GM23248 (cell line): ENCODE data around the gene SLC1A3. TPM values are rescaled to one million over a fixed set of nuclear protein-coding genes. Genes with fewer than 3 reads are reported as not detected.
"Not testable (repeated sequence)": the region's sequence is repeated elsewhere in the genome, so short reads cannot be mapped to it uniquely, and the experiment has no call there.

ENCODE experiments used
- DNase-seq: peaks from one replicate; pipeline ENCODE4 v3.0.0-alpha.2; 2015
- H2AFZ ChIP-seq: fragments of 200-600 bp; sonication (generic); 2 replicates; pipeline ENCODE4 v1.6.1; 2016; ENCODE audit warnings: antibody characterized with exemption
- H3F3A ChIP-seq: fragments of 200-600 bp; sonication (generic); 2 replicates; pipeline ENCODE4 v1.6.1; 2016; ENCODE audit warnings: mild to moderate bottlenecking, antibody characterized with exemption, mixed run types; ENCODE audit not compliant: insufficient read depth
- H3K27ac ChIP-seq: fragments of 200-600 bp; sonication (generic); 2 replicates; pipeline ENCODE4 v1.5.1; 2016; ENCODE audit warnings: mild to moderate bottlenecking
- H3K27me3 ChIP-seq: fragments of 200-600 bp; sonication (generic); replicated peaks from 2 replicates; pipeline ENCODE4 v1.6.1; 2016; ENCODE audit warnings: mild to moderate bottlenecking; ENCODE audit not compliant: insufficient read depth
- H3K36me3 ChIP-seq: fragments of 200-600 bp; sonication (generic); 2 replicates; pipeline ENCODE4 v1.6.1; 2016; ENCODE audit warnings: low read depth, mild to moderate bottlenecking
- H3K4me1 ChIP-seq: fragments of 200-600 bp; sonication (generic); 2 replicates; pipeline ENCODE4 v1.6.1; 2016; ENCODE audit warnings: mild to moderate bottlenecking; ENCODE audit not compliant: insufficient read depth
- H3K4me2 ChIP-seq: fragments of 200-600 bp; sonication (generic); one replicate; pipeline ENCODE4 v1.6.1; 2016; ENCODE audit warnings: mild to moderate bottlenecking; ENCODE audit not compliant: unreplicated experiment
- H3K4me3 ChIP-seq: fragments of 200-600 bp; sonication (generic); 2 replicates; pipeline ENCODE4 v1.5.1; 2016; ENCODE audit warnings: mild to moderate bottlenecking
- H3K79me2 ChIP-seq: fragments of 200-600 bp; sonication (generic); 2 replicates; pipeline ENCODE4 v1.6.1; 2016; ENCODE audit warnings: mild to moderate bottlenecking; ENCODE audit not compliant: insufficient read depth
- H3K9ac ChIP-seq: fragments of 200-600 bp; sonication (generic); 2 replicates; pipeline ENCODE4 v1.6.1; 2016; ENCODE audit warnings: mild to moderate bottlenecking
- H3K9me2 ChIP-seq: fragments of 200-600 bp; sonication (generic); 2 replicates; pipeline ENCODE4 v1.6.1; 2016; ENCODE audit warnings: mixed run types, mild to moderate bottlenecking, moderate library complexity; ENCODE audit not compliant: insufficient read depth
- H3K9me3 ChIP-seq: fragments of 200-600 bp; sonication (generic); one replicate; pipeline ENCODE4 v1.6.1; 2017; ENCODE audit warnings: low read depth
- H4K20me1 ChIP-seq: fragments of 200-600 bp; sonication (generic); 2 replicates; pipeline ENCODE4 v1.6.0; 2016; ENCODE audit not compliant: insufficient read depth
- EZH2 ChIP-seq: fragments of 200-600 bp; sonication (generic); IDR thresholded peaks from 2 replicates; pipeline ENCODE4 v1.6.1; 2018; ENCODE audit warnings: antibody characterized with exemption, mild to moderate bottlenecking; ENCODE audit not compliant: insufficient read depth, poor library complexity, severe bottlenecking
- EZH2phosphoT487 ChIP-seq: fragments of 200-600 bp; sonication (generic); IDR thresholded peaks from 2 replicates; pipeline ENCODE4 v1.6.1; 2018; ENCODE audit warnings: antibody characterized with exemption, moderate library complexity, mild to moderate bottlenecking, low read depth; ENCODE audit not compliant: insufficient read depth
- WGBS, 2 experiments: methylation state at CpG; one replicate each; pipeline ENCODE4 v1.1.6; 2015 to 2017; ENCODE audit warnings: low lambda C conversion rate in 2 of 2, low coverage in 1 of 2; ENCODE audit errors: missing lambda C conversion rate in 2 of 2; 5-methylcytosine and 5-hydroxymethylcytosine counted together
- in situ Hi-C: fragments of 300-500 bp; cut with MboI; formaldehyde crosslinking; loops from 2 replicates; pipeline ENCODE4 v1.15.0; 2020
- polyA plus RNA-seq: library from polyadenylated mRNA; unstranded; fragments of >200 nt; fragmentation: Nextera tagmentation; extraction: Ambion mirVana; gene quantifications from 2 replicates; pipeline ENCODE4 v1.2.1, GENCODE V29; 2016
- total RNA-seq: library from RNA; depleted of rRNA; stranded (reverse); fragments of >200 nt; shearing (Covaris generic); gene quantifications from 2 replicates; pipeline ENCODE4 v1.2.3, GENCODE V29; 2014

The SLC1A3 gene
- total and polyA plus RNA-seq, 2 experiments from 2014 or later, result 1.7 to 2.5 TPM

- H4K20me1 ChIP-seq, result no peaks in the 10 kb centered on the region
- H3K79me2 ChIP-seq, result no peaks in the 10 kb centered on the region
- no peaks in the 10 kb centered on the region for H3K9me2 ChIP-seq
- H2AFZ ChIP-seq, result no peak overlapping the region
- no peaks in the 10 kb centered on the region for H3K9me3 ChIP-seq
- no peak overlapping the region for H3K27ac ChIP-seq
- H3K4me3 ChIP-seq, result no peak overlapping the region
- DNase-seq, result no peak
- in situ Hi-C loops, result no loop called here
- no peak overlapping the region for H3K9ac ChIP-seq
- no peak overlapping the region for H3K4me2 ChIP-seq
- WGBS, 2 experiments, result 62 to 77% methylated on average over 2 of the region's 2 CpGs
- no peaks in the 10 kb centered on the region for H3K27me3 ChIP-seq
- peaks cover 21% of the 10 kb centered on the region for H3K4me1 ChIP-seq
- 0 out of 2 replicates have a peak, but pooled peaks cover 10% of the 10 kb centered on the region for H3F3A ChIP-seq
- TF ChIP-seq EZH2 (no peak), EZH2phosphoT487 (no peak)
- no peaks in the 10 kb centered on the region for H3K36me3 ChIP-seq
Measured at GRCh38 chr5:36576721-36577120, 29.7 kb upstream of the SLC1A3 start.

- H3K27ac ChIP-seq, H3K9me3 ChIP-seq, H3K36me3 ChIP-seq, DNase-seq, H3K4me1 ChIP-seq, H4K20me1 ChIP-seq, in situ Hi-C loops, H3K9ac ChIP-seq, H2AFZ ChIP-seq, H3K4me3 ChIP-seq, H3K4me2 ChIP-seq, H3K9me2 ChIP-seq, H3F3A ChIP-seq, H3K79me2 ChIP-seq, H3K27me3 ChIP-seq: not testable (repeated sequence)
Measured at GRCh38 chr5:36579858-36580257, 26.5 kb upstream of the SLC1A3 start.

GRCh38 chr5:36581070-36581469, 25.3 kb upstream of the SLC1A3 start:
- no peaks in the 10 kb centered on the region for H3K9me3 ChIP-seq

GRCh38 chr5:36584009-36584875, 22.2 kb upstream of the SLC1A3 start:
- Histone ChIP-seq H2AFZ (no peak overlapping the region), H3F3A (no peaks in the 10 kb centered on the region), H3K4me2 (no peak overlapping the region), H3K27me3 (no peaks in the 10 kb centered on the region), H3K79me2 (no peaks in the 10 kb centered on the region), H3K4me1 (no peaks in the 10 kb centered on the region), H3K4me3 (no peak overlapping the region), H3K9ac (no peak overlapping the region), H3K9me2 (no peaks in the 10 kb centered on the region), H3K36me3 (no peaks in the 10 kb centered on the region), H3K9me3 (no peaks in the 10 kb centered on the region), H4K20me1 (no peaks in the 10 kb centered on the region), H3K27ac (no peak overlapping the region)
- in situ Hi-C loops, result no loop called here
- WGBS, 2 experiments, result 69 to 77% methylated on average over 10 of the region's 10 CpGs
- TF ChIP-seq EZH2 (no peak), EZH2phosphoT487 (no peak)
- no peak for DNase-seq

More at GRCh38 chr5:36581070-36581469, 25.3 kb upstream of the SLC1A3 start:
- DNase-seq, result no peak
- no peaks in the 10 kb centered on the region for H3K79me2 ChIP-seq
- H3F3A ChIP-seq, result no peaks in the 10 kb centered on the region
- WGBS, 2 experiments, result 83 to 85% methylated on average over 3 of the region's 3 CpGs
- H3K4me3 ChIP-seq, result no peak overlapping the region
- no peak overlapping the region for H3K9ac ChIP-seq
- H3K4me1 ChIP-seq, result no peaks in the 10 kb centered on the region
- no peak overlapping the region for H3K27ac ChIP-seq
- TF ChIP-seq EZH2phosphoT487 (no peak), EZH2 (no peak)
- H3K36me3 ChIP-seq, result no peaks in the 10 kb centered on the region
- in situ Hi-C loops, result no loop called here
- H3K4me2 ChIP-seq, result no peak overlapping the region
- H2AFZ ChIP-seq, result no peak overlapping the region
- no peaks in the 10 kb centered on the region for H3K9me2 ChIP-seq
- H4K20me1 ChIP-seq, result no peaks in the 10 kb centered on the region
- H3K27me3 ChIP-seq, result no peaks in the 10 kb centered on the region
